ENCODE data around the gene NT5C3B.
A peak's percentile ranks its signal among the peaks of the same experiment; 100 is the strongest.

Gene NT5C3B

DNA sequence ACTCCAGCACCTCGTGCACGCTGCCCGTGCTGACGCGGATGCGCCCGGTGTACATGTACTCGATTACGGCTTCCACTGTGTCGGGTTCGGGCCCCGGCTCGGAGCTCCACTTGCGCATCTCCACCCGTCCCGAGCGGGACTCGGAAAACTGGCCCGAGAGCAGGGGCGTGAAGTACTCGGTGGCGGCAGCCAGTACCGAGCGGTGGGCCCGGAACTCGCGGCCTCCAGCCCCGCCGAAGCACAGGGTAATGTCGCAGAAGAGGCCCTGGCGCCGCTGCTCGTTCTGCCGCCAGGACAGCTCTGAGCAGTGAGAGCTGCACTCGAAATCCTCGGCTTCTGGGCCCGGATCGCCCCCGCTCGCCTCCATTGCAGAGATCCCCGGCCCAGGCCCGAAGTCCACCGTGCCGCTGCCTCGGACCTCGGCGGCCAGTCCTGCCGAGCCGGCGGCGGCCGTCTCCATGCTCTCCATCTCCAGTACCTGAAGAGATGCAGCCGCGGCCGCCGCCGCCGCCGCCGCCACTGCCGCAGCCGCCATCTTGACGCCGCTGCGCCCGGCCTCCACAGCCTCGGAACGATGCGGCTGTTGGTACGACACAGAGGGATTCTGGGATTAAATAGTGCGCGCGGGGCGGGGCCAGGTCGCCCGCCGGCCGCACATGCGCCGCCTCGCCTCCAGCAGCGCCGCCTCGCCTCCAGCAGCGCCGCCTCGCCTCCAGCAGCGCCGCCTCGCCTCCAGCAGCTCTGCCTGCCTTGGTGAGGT, 29.0 kb upstream of the NT5C3B start, which contains the start of gene KLHL11 (continued):
- TF ChIP-seq KLF10 (tag by site-specific recombination; IDR thresholded peaks at IDR 0.05), result peak; percentile 77
- TF ChIP-seq, protein P1, sequence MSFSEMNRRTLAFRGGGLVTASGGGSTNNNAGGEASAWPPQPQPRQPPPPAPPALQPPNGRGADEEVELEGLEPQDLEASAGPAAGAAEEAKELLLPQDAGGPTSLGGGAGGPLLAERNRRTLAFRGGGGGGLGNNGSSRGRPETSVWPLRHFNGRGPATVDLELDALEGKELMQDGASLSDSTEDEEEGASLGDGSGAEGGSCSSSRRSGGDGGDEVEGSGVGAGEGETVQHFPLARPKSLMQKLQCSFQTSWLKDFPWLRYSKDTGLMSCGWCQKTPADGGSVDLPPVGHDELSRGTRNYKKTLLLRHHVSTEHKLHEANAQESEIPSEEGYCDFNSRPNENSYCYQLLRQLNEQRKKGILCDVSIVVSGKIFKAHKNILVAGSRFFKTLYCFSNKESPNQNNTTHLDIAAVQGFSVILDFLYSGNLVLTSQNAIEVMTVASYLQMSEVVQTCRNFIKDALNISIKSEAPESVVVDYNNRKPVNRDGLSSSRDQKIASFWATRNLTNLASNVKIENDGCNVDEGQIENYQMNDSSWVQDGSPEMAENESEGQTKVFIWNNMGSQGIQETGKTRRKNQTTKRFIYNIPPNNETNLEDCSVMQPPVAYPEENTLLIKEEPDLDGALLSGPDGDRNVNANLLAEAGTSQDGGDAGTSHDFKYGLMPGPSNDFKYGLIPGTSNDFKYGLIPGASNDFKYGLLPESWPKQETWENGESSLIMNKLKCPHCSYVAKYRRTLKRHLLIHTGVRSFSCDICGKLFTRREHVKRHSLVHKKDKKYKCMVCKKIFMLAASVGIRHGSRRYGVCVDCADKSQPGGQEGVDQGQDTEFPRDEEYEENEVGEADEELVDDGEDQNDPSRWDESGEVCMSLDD (tag by site-specific recombination; IDR thresholded peaks at IDR 0.05), result 0 out of 2 replicates have a peak, but pooled peaks have one; percentile 30
- no peak for TF ChIP-seq ZNF473 (tag by site-specific recombination; IDR thresholded peaks at IDR 0.05)
- no peak for TF ChIP-seq GFI1B (tag by site-specific recombination; IDR thresholded peaks at IDR 0.05)
- TF ChIP-seq, protein P2, sequence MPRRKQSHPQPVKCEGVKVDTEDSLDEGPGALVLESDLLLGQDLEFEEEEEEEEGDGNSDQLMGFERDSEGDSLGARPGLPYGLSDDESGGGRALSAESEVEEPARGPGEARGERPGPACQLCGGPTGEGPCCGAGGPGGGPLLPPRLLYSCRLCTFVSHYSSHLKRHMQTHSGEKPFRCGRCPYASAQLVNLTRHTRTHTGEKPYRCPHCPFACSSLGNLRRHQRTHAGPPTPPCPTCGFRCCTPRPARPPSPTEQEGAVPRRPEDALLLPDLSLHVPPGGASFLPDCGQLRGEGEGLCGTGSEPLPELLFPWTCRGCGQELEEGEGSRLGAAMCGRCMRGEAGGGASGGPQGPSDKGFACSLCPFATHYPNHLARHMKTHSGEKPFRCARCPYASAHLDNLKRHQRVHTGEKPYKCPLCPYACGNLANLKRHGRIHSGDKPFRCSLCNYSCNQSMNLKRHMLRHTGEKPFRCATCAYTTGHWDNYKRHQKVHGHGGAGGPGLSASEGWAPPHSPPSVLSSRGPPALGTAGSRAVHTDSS (tag by site-specific recombination; IDR thresholded peaks at IDR 0.05), result 0 out of 2 replicates have a peak, but pooled peaks have one; percentile 27
- TF ChIP-seq KLF16 (tag by site-specific recombination; IDR thresholded peaks at IDR 0.05), result peak; percentile 54
- TF ChIP-seq, protein P3, sequence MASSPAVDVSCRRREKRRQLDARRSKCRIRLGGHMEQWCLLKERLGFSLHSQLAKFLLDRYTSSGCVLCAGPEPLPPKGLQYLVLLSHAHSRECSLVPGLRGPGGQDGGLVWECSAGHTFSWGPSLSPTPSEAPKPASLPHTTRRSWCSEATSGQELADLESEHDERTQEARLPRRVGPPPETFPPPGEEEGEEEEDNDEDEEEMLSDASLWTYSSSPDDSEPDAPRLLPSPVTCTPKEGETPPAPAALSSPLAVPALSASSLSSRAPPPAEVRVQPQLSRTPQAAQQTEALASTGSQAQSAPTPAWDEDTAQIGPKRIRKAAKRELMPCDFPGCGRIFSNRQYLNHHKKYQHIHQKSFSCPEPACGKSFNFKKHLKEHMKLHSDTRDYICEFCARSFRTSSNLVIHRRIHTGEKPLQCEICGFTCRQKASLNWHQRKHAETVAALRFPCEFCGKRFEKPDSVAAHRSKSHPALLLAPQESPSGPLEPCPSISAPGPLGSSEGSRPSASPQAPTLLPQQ (tag by site-specific recombination; IDR thresholded peaks at IDR 0.05), result peak; percentile 77
- TF ChIP-seq GLIS1 (tag by site-specific recombination; IDR thresholded peaks at IDR 0.05), result no peak
- TF ChIP-seq, protein P4, sequence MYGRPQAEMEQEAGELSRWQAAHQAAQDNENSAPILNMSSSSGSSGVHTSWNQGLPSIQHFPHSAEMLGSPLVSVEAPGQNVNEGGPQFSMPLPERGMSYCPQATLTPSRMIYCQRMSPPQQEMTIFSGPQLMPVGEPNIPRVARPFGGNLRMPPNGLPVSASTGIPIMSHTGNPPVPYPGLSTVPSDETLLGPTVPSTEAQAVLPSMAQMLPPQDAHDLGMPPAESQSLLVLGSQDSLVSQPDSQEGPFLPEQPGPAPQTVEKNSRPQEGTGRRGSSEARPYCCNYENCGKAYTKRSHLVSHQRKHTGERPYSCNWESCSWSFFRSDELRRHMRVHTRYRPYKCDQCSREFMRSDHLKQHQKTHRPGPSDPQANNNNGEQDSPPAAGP (tag by site-specific recombination; IDR thresholded peaks at IDR 0.05), result peak; percentile 29; the same call in 1 of the 2 replicates
- peak; percentile 61; the same call in 1 of the 2 replicates for TF ChIP-seq ZNF121 (tag by site-specific recombination; IDR thresholded peaks at IDR 0.05)
- no peak for TF ChIP-seq ZNF426 (tag by site-specific recombination; IDR thresholded peaks at IDR 0.05)
- 0 out of 2 replicates have a peak, but pooled peaks have one; percentile 2 for TF ChIP-seq ZBTB7A (tag by site-specific recombination; IDR thresholded peaks at IDR 0.05; ENCODE audit: low read depth)
- no peak for TF ChIP-seq ZFP3 (tag by site-specific recombination; IDR thresholded peaks at IDR 0.05; ENCODE audit: low read depth)
- TF ChIP-seq ZNF423 (tag by site-specific recombination; IDR thresholded peaks at IDR 0.05), result no peak
- TF ChIP-seq ZNF335 (tag by site-specific recombination; conservative IDR thresholded peaks at IDR 0.05), result peak; percentile 54; the same call in 1 of the 2 replicates
- TF ChIP-seq FEZF1 (tag by site-specific recombination; IDR thresholded peaks at IDR 0.05), result no peak
- TF ChIP-seq SCRT2 (tag by site-specific recombination; IDR thresholded peaks at IDR 0.05), result no peak; the same call in none of the 2 replicates
- TF ChIP-seq KLF9 (tag by site-specific recombination; IDR thresholded peaks at IDR 0.05; ENCODE audit: low read depth), result 0 out of 2 replicates have a peak, but pooled peaks have one; percentile 42
- peak; percentile 40 for TF ChIP-seq ZNF610 (tag by site-specific recombination; IDR thresholded peaks at IDR 0.05; ENCODE audit: borderline replicate concordance)
- TF ChIP-seq, protein P5, sequence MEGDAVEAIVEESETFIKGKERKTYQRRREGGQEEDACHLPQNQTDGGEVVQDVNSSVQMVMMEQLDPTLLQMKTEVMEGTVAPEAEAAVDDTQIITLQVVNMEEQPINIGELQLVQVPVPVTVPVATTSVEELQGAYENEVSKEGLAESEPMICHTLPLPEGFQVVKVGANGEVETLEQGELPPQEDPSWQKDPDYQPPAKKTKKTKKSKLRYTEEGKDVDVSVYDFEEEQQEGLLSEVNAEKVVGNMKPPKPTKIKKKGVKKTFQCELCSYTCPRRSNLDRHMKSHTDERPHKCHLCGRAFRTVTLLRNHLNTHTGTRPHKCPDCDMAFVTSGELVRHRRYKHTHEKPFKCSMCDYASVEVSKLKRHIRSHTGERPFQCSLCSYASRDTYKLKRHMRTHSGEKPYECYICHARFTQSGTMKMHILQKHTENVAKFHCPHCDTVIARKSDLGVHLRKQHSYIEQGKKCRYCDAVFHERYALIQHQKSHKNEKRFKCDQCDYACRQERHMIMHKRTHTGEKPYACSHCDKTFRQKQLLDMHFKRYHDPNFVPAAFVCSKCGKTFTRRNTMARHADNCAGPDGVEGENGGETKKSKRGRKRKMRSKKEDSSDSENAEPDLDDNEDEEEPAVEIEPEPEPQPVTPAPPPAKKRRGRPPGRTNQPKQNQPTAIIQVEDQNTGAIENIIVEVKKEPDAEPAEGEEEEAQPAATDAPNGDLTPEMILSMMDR (tag by site-specific recombination; IDR thresholded peaks at IDR 0.05), result no peak; the same call in 1 of the 2 replicates
- TF ChIP-seq GLI4 (tag by site-specific recombination; IDR thresholded peaks at IDR 0.05), result 0 out of 2 replicates have a peak, but pooled peaks have one; percentile 52
- TF ChIP-seq ZNF239 (tag by site-specific recombination; IDR thresholded peaks at IDR 0.05), result no peak
- TF ChIP-seq ZBTB17 (tag by site-specific recombination; IDR thresholded peaks at IDR 0.05), result peak; percentile 79
- TF ChIP-seq ZNF561 (tag by site-specific recombination; IDR thresholded peaks at IDR 0.05; ENCODE audit: borderline replicate concordance), result peak; percentile 83; the same call in 1 of the 2 replicates
- TF ChIP-seq, protein P6, sequence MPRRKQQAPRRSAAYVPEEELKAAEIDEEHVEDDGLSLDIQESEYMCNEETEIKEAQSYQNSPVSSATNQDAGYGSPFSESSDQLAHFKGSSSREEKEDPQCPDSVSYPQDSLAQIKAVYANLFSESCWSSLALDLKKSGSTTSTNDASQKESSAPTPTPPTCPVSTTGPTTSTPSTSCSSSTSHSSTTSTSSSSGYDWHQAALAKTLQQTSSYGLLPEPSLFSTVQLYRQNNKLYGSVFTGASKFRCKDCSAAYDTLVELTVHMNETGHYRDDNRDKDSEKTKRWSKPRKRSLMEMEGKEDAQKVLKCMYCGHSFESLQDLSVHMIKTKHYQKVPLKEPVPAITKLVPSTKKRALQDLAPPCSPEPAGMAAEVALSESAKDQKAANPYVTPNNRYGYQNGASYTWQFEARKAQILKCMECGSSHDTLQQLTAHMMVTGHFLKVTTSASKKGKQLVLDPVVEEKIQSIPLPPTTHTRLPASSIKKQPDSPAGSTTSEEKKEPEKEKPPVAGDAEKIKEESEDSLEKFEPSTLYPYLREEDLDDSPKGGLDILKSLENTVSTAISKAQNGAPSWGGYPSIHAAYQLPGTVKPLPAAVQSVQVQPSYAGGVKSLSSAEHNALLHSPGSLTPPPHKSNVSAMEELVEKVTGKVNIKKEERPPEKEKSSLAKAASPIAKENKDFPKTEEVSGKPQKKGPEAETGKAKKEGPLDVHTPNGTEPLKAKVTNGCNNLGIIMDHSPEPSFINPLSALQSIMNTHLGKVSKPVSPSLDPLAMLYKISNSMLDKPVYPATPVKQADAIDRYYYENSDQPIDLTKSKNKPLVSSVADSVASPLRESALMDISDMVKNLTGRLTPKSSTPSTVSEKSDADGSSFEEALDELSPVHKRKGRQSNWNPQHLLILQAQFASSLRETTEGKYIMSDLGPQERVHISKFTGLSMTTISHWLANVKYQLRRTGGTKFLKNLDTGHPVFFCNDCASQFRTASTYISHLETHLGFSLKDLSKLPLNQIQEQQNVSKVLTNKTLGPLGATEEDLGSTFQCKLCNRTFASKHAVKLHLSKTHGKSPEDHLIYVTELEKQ (tag by site-specific recombination; IDR thresholded peaks at IDR 0.05; ENCODE audit: borderline replicate concordance), result no peak
- TF ChIP-seq HOXD13 (CRISPR knock-in tag; IDR thresholded peaks at IDR 0.05; ENCODE audit: borderline replicate concordance), result peak; percentile 25; the same call in 1 of the 2 replicates
- TF ChIP-seq GLI2 (tag by site-specific recombination; IDR thresholded peaks at IDR 0.05; ENCODE audit: borderline replicate concordance, low read depth), result no peak
